Activated naive CD8-positive, alpha-beta T cell treated with anti-CD3 and anti-CD28 coated beads, Interleukin-2, amount 50 U/mL, for 16 hours (primary cell): ENCODE results near the gene ISCA1.

ENCODE experiments used
- DNase-seq: peaks from one replicate; pipeline ENCODE4 v3.0.0-alpha.2; 2020; ENCODE audit warnings: low read depth, low spot score

ISCA1 gene

DNA sequence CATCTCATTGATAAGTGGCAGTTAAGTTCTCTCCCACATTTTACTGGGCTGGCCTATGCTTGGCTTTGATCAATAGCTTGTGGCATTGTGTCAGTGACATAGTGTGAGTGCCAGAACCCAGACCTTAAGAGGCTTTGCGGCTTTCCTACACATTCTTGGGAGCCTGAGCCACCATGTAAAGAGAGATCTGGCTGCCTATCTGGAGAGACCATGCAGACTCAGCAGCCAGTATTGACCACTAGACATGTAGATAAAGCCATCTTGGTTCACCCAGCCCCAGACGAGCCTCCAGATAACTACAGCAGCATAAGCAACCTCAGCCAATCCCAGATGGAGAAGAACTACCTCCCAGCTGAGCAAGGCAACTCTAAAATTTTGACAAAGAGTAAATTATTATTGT, 51.5 kb downstream of the ISCA1 start:
- no peak for DNase-seq

DNA sequence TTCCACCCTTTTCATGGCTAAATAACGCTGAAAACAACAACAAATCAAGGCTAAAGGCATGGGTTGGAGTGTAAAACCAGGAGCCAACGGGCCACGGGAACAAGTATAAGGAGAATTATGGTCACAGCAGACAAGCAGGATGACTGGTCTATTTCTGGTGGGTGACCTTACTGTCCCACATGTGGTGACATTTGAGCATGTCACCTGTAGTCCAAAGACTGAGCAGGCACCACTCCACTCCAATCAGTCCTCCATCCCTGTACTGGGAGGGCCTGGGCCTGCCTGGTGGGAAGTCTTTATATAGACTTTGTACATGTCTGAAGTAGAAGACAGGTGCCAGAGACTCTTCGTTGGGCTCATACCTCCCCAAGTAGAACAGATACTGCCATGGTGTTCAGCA, 59.7 kb downstream of the ISCA1 start:
- DNase-seq: no peak

DNA sequence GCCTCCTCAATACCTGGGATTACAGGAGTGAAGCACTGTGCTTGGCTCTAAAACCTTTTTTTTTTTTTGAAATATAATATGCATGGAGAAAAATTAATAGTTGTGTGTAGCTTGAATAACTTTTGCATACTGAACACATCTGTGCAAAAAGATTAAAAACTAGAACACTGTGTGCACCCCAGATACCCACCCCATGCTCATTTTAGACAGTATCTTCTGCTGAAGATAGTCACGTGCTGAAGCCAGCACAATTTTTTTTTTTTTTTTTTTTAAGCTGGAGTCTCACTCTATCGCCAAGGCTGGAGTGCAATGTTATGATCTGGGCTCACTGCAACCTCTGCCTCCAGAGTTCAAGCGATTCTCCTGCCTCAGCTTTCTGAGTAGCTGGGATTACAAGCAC, 62.7 kb downstream of the ISCA1 start:
- no peak for DNase-seq

DNA sequence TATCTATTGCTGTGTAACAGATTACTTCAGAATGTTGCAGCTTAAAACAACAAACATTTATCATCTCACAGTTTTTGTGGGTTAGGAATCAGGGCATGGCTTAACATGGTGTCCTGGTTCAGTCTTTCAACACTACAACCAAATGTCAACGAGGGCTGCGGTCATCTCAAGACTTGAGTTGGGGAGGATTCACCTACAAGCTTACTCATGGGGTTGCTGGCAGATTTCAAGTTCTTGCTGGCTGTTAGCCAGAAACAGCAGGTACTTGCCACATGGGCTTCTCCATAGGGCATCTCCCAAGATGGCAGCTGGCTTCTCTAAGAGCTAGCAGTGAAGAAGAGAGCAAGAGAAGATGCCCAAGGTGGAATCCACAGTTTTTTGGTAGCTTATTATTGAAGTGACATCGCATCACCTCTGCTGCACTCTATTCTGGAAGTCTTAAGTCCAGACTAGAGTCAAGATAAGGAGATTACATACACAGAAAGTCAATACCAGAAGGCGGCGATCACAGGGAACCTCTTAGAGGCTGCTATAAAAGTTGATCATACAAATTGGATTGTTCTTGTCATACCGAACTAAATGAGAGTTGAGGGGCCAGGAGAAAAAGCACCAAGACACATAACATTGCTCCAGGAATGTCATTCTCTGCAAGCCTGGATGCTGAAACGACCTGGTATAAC, 65.1 kb downstream of the ISCA1 start:
- DNase-seq: no peak
